Right lobe of liver (tissue), 6 donors: ENCODE results near the gene ZBTB16. TPM values are rescaled to one million over a fixed set of nuclear protein-coding genes. Genes with fewer than 3 reads are reported as not detected.

Experiments
- ATAC-seq, 4 donors: fragments of 200-7000 bp; cut with Tn5 transposase; one replicate each; pipeline ENCODE4 v1.9.1; 2020; ENCODE audit warnings: mild to moderate bottlenecking in 4 of 4, moderate library complexity in 4 of 4
- DNase-seq, 3 donors: peaks; one replicate each; pipeline ENCODE4 v3.0.0-alpha.2; 2020
- H3K27ac ChIP-seq, 3 donors: fragments of 200-600 bp; one replicate each; pipeline ENCODE4 v1.8.0; 2022
- H3K27me3 ChIP-seq, 2 donors: fragments of 200-600 bp; one replicate each; pipeline ENCODE4 v1.8.0; 2022
- H3K36me3 ChIP-seq, 4 donors: fragments of 200-600 bp; sonication (generic) in 1 of 4; one replicate each; pipeline versions ENCODE4 v1.5.1 to v1.8.0; 2017 to 2022; ENCODE audit warnings: control low read depth in 1 of 4
- H3K4me1 ChIP-seq, 4 donors: fragments of 200-600 bp; sonication (generic) in 1 of 4; one replicate each; pipeline versions ENCODE4 v1.5.1 to v1.8.0; 2017 to 2022; ENCODE audit warnings: control low read depth in 1 of 4
- H3K4me3 ChIP-seq, 3 donors: fragments of 200-600 bp; one replicate each; pipeline ENCODE4 v1.8.0; 2022
- H3K9me3 ChIP-seq, 4 donors: fragments of 200-600 bp; sonication (generic) in 1 of 4; one replicate each; pipeline versions ENCODE4 v1.5.1 to v1.8.0; 2017 to 2022; ENCODE audit warnings: control low read depth in 1 of 4
- POLR2A ChIP-seq: fragments of 450-650 bp; IDR thresholded peaks from one replicate; pipeline ENCODE4 v1.6.1; 2017; ENCODE audit warnings: antibody characterized with exemption, mild to moderate bottlenecking
- WGBS: methylation state at CpG from one replicate; pipeline ENCODE4 v1.1.6; 2018; ENCODE audit warnings: low coverage, low lambda C conversion rate; ENCODE audit not compliant: insufficient coverage; ENCODE audit errors: missing lambda C conversion rate; 5-methylcytosine and 5-hydroxymethylcytosine counted together
- intact Hi-C, 2 donors: fragments of 100-400 bp; cut with DNase I; formaldehyde crosslinking; loops; one replicate each; pipeline versions ENCODE4 v1.11.2 to v1.14.1; 2022
- total RNA-seq, 6 experiments: library from RNA; depleted of rRNA in 2 of 6; stranded (reverse); fragments of >200 nt in 2 of 6; fragmentation: NEBNext Ultra II Directional in 3 of 6; extraction: Animal tissue kit (Norgen Biotek cat#: 25700) in 3 of 6; gene quantifications; one replicate each; pipeline versions ENCODE4 v1.1.0 to v1.2.4, GENCODE V29; 2016 to 2023
- TF ChIP-seq, protein P1 (sequence below), 4 donors: fragments of 200-600 bp in 3 of 4; fragments of 450-650 bp in 1 of 4; IDR thresholded peaks; one replicate each; pipeline versions ENCODE4 v1.5.1 to v1.8.0; 2016 to 2022; ENCODE audit warnings: antibody characterized with exemption in 4 of 4, mild to moderate bottlenecking in 2 of 4
- donor health status: DM: no; HTN: yes; CAD: no.
- donor health status: DM: no; HTN: no; CAD: no.
- donor health status: DM: no; HTN: no; CAD: no.
- donor health status: DM: no; HTN: yes; CAD: no.
- donor health status: DM: no; HTN: yes; CAD: no.

ZBTB16 gene
- total RNA-seq, 6 experiments from 2014 or later = 13.1 to 205 (median 52.2) TPM

DNA sequence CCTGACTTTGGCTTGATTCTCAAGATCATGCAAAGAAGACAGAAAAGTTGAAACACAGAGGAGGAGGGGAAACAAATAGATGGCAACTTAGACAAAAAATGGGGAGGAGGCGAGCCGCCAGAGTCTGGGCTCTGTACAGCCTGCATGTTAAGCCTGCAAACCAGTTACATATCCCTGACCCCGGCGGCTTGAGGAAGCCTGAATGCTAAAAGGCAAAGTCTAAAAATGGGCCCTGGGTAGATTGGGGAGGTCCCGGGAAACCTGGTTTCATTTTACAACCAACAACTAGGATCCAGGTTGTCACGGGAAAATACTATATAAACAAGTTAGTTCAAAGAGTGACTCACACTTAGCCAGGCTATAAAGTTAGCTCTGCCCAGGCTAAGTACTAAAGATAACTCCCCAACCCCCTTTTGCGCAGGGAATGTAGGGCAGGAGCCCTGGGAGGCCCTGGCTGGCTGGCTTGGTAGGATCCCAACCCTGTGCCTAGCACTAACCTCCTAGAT, 18.8 kb upstream of the ZBTB16 start:
- TF ChIP-seq, protein P1, sequence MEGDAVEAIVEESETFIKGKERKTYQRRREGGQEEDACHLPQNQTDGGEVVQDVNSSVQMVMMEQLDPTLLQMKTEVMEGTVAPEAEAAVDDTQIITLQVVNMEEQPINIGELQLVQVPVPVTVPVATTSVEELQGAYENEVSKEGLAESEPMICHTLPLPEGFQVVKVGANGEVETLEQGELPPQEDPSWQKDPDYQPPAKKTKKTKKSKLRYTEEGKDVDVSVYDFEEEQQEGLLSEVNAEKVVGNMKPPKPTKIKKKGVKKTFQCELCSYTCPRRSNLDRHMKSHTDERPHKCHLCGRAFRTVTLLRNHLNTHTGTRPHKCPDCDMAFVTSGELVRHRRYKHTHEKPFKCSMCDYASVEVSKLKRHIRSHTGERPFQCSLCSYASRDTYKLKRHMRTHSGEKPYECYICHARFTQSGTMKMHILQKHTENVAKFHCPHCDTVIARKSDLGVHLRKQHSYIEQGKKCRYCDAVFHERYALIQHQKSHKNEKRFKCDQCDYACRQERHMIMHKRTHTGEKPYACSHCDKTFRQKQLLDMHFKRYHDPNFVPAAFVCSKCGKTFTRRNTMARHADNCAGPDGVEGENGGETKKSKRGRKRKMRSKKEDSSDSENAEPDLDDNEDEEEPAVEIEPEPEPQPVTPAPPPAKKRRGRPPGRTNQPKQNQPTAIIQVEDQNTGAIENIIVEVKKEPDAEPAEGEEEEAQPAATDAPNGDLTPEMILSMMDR (IDR thresholded peaks at IDR 0.05) = no peak
- TF ChIP-seq POLR2A = no peak
- H3K36me3 ChIP-seq = no peaks in the 10 kb centered on the region
- no peaks in the 10 kb centered on the region for H3K27me3 ChIP-seq
- H3K4me3 ChIP-seq = no peak overlapping the region
- DNase-seq (peak in 1 of 3 donors; percentile 49), ATAC-seq (peak in 2 of 4 donors; percentile 56 to 67)
- intact Hi-C loops = no loop called here
- H3K4me1 ChIP-seq = peaks cover 0 to 11% (median 1%) of the 10 kb centered on the region in 4 donors
- 66% methylated on average over 6 of the region's 7 CpGs for WGBS
- no peaks in the 10 kb centered on the region for H3K9me3 ChIP-seq
- no peak overlapping the region for H3K27ac ChIP-seq

DNA sequence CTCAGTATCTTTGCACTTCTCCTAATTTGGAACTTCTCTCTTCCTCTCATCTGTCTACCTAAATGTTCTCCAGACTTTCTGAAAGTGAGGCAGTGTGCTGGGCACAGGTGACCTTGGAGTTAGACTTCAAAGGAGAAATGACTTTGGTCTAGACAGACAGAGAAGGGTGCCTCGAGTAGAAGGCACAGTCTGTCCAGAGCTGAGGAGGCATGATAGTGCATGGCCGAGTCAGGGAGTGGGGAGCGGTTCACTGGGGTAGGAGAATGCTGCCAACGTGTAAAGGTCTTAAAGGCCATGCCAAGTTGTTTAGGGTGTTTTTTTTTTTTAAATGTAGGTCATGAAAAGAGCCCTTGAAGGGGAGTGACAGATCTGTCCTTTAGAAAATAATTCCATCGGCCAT, 17.3 kb upstream of the ZBTB16 start:
- ATAC-seq (no peak), DNase-seq (no peak)
- intact Hi-C loops = no loop called here
- Histone ChIP-seq H3K4me1 (no peaks in the 10 kb centered on the region), H3K27ac (no peak overlapping the region), H3K36me3 (no peaks in the 10 kb centered on the region), H3K4me3 (no peak overlapping the region), H3K27me3 (no peaks in the 10 kb centered on the region), H3K9me3 (no peaks in the 10 kb centered on the region)
- TF ChIP-seq, protein P1 (IDR thresholded peaks at IDR 0.05) = no peak
- TF ChIP-seq POLR2A = no peak
- 76% methylated on average over 3 of the region's 5 CpGs for WGBS

DNA sequence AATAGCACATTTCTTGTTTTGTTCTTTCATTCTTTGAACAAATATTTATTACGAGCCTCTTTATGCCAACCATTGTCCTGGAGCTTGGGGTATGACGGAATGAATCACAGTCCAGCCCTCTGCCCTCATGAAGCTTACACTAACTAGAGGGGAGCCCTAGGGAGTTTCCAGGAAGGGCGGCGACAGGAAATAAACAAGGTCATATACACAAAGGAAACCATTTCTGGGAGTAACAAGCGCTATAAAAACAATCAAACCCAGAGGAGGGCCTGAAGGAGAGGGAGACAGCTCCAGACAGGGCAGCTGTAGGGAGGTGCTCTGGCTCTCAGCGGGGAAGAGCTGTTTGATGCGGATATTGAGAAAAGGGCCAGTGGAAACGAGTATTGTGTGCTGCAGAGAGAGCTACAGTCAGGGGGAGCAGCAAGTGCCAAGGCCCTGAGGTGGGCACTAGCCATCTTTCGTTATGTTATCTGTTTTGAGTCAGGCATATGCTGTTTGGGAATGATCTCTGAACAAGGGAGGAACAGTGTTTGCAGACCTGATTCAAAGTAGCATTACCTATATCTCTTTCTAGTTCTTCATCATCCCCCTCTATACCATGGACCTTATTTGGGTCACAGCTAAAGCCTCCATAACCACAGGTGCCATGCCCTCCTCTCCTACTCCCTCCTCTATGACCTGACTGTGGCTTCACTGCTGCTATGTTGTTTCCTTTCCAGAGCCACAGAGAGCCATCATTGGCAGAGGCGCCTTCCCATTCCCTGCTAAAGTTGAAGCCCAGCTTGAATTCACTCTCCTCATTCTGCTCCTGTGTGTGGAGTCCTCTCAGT, 15.3 kb upstream of the ZBTB16 start:
- Histone ChIP-seq H3K9me3 (no peaks in the 10 kb centered on the region), H3K27me3 (no peaks in the 10 kb centered on the region), H3K27ac (no peak overlapping the region), H3K4me3 (no peak overlapping the region), H3K36me3 (no peaks in the 10 kb centered on the region), H3K4me1 (peaks cover 0 to 3% (median 0%) of the 10 kb centered on the region in 4 donors)
- DNase-seq = peak in 1 of 3 donors; percentile 6
- ATAC-seq = peak; percentile 32 to 66 (median 36)
- 67% methylated on average over 9 of the region's 10 CpGs for WGBS
- TF ChIP-seq, protein P1 (IDR thresholded peaks at IDR 0.05) = no peak
- no peak for TF ChIP-seq POLR2A
- intact Hi-C loops = no loop called here

DNA sequence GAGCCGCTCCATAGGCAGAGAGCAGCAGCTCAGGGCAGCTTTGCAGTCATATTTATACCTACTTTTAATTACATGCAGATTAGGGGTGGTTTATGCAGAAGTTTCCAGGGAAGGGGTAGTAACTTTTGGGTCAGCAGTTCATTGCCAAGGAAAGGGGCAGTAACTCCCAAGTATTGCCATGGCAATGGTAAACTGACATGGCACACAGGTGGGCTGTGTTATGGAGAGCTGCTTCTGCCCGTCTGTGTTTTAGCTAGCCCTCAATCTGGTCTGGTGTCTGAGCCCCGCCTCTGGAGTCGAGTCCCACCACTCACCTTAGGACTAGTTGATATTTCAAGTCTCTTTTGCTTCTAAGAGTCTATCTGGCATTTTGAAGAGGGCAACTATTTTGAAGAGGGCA, 12.2 kb upstream of the ZBTB16 start:
- Histone ChIP-seq H3K4me3 (no peak overlapping the region), H3K9me3 (no peaks in the 10 kb centered on the region), H3K36me3 (no peaks in the 10 kb centered on the region), H3K4me1 (peaks cover 0 to 3% (median 0%) of the 10 kb centered on the region in 4 donors), H3K27me3 (no peaks in the 10 kb centered on the region), H3K27ac (no peak overlapping the region)
- TF ChIP-seq, protein P1 (IDR thresholded peaks at IDR 0.05) = no peak
- TF ChIP-seq POLR2A = no peak
- intact Hi-C loops = no loop called here
- DNase-seq (no peak), ATAC-seq (no peak)
- WGBS = 100% methylated on average over 4 of the region's 4 CpGs
